Fibroblast of mammary gland (primary cell): Measurements from ENCODE around the gene GBP6.
"Not testable (repeated sequence)": the region's sequence is repeated elsewhere in the genome, so short reads cannot be mapped to it uniquely, and the experiment has no call there.

ENCODE experiments used
- DNase-seq: peaks from one replicate; pipeline ENCODE4 v3.0.0-alpha.2; 2010; ENCODE audit warnings: low read depth
- H3K4me3 ChIP-seq: 2 replicates; pipeline ENCODE4 v1.5.1; 2011; ENCODE audit warnings: low read depth, mild to moderate bottlenecking, low read length, moderate library complexity; ENCODE audit not compliant: control insufficient read depth
- CTCF ChIP-seq: conservative IDR thresholded peaks from 2 replicates; pipeline ENCODE4 v1.5.1; 2011; ENCODE audit warnings: low read depth, low read length, inconsistent platforms; ENCODE audit not compliant: control insufficient read depth, insufficient read depth

GBP6 gene

DNA sequence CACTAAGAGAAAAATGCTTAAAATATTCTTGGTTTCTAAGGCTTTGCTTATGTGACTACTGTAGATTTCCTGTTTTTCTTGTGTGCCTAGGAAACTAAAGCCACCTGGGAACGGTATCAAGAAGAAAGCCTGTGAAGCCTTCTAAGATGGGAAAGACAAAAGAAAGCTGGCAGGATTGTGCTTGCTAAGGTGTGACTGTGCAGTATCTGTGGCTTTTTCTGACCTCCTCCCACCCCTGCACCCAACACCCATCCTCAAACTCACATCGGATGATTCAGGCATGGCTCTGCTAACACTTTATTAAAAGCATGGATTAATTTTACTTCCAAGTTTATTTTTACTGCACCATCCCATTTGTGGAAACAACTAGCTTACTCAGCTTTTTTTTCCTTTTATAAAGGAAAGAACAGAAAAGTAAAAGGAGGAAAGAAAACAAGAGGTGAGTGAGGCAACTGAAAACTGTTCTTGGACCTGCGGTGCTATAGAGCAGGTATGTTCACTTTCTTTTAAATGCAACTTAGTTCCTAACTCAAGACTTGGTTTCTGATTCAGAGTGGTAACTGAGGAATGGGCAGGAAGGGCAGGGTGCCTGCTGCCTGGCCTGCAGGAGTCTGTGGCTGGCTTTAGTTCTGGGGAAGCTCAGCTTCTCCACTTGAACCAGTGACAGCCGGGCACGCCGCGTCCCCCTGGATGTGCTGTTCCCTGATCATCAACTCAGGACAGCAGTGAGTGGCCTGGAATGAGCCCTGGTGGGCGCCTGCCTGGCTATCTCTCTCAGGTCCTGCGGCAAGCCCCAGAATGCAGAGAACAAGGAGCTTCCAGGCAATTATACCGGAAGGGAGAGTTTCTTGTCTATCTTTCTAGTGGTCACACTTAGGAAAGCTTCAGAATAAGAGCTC is at the start of gene GBP6:
TSS of gene GBP6 (plus strand) at position 422 of the 899 bp plus-strand sequence. CDS start 4,493 bp downstream, outside the sequence.
- no peak for DNase-seq
- no peak within 1 kb of the TSS for H3K4me3 ChIP-seq
- no peak for TF ChIP-seq CTCF

GRCh38 chr1:89322402-89322801 is 41.5 kb upstream of the GBP6 start:
- no peak for TF ChIP-seq CTCF
- no peak for DNase-seq
- H3K4me3 ChIP-seq, result no peak overlapping the region

DNA sequence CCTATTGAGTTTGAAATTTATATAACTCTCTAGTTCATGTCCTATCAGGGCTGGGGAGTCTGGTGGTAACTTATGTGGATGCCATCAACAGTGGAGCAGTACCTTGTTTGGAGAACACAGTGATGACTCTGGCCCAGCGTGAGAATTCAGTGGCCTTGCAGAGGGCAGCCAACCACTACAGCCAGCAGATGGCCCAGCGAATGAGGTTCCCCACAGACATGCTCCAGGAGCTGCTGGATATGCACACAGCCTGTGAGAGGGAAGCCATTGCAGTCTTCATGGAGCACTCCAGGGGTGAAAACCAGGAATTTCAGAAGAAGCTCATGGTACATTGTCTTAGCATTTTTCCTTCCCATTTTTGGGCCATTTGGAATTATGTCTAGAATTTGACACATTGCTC is 32.0 kb upstream of the GBP6 start:
- no peak for TF ChIP-seq CTCF
- no peak overlapping the region for H3K4me3 ChIP-seq
- DNase-seq, result no peak

- no peak for DNase-seq
- TF ChIP-seq CTCF, result no peak
These were observed 31.4 kb upstream of the GBP6 start for GRCh38 chr1:89332461-89332860.

DNA sequence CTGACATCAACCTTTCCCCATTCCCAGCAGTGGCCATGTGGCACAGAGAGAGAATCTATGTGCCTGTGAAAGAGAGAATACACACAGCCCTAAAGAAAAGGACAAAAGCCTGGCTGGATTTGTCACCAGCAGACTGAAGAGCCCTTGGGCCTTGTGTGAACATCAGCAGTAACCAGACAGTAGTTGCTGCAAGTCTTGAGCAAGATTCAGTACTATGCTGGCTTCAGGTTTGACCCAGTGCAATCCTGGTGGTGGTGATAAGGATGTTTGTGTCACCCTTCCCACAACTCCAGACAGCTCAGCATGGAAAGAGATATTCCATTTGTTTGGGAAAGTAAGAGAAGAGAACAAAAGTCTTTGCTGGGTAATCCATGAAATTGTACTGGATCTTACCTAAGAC is 28.4 kb upstream of the GBP6 start:
- no peak overlapping the region for H3K4me3 ChIP-seq
- no peak for DNase-seq
- no peak for TF ChIP-seq CTCF

More at GRCh38 chr1:89332461-89332860, 31.4 kb upstream of the GBP6 start:
- H3K4me3 ChIP-seq, result no peak overlapping the region

GRCh38 chr1:89337903-89338302 is 26.0 kb upstream of the GBP6 start:
- DNase-seq, result no peak
- TF ChIP-seq CTCF, result no peak
- no peak overlapping the region for H3K4me3 ChIP-seq

- no peak for DNase-seq
- no peak overlapping the region for H3K4me3 ChIP-seq
- no peak for TF ChIP-seq CTCF
These were observed 24.8 kb upstream of the GBP6 start for GRCh38 chr1:89339039-89339438.

GRCh38 chr1:89345479-89345878 is 18.4 kb upstream of the GBP6 start:
- not testable (repeated sequence) for DNase-seq, H3K4me3 ChIP-seq
